Measurements from ENCODE around the gene ADGRB3. TPM values are rescaled to one million over a fixed set of nuclear protein-coding genes. Genes with fewer than 3 reads are reported as not detected.

Gene ADGRB3
- polyA plus RNA-seq, 2 of the 4 experiments (the other 2 are of a cell fraction) = not detected

GRCh38 chr6:69279805-69280204 lies 644.7 kb downstream of the ADGRB3 start:
- Histone ChIP-seq H3K9me3 (no peaks in the 10 kb centered on the region), H3K4me1 (no peaks in the 10 kb centered on the region), H3K4me3 (no peak overlapping the region), H3K27ac (no peak overlapping the region), H3K4me2 (no peak overlapping the region)
- ChIA-PET CTCF (no interaction called here), POLR2A (no interaction called here)
- FAIRE-seq (no peak), ATAC-seq (no peak), DNase-seq (ENCODE audit: low read depth in 1 of 2, low spot score in 1 of 2) (no peak)
- TF ChIP-seq MYC (IDR thresholded peaks at IDR 0.05; ENCODE audit: borderline replicate concordance, low read length) (no peak), NR3C1 (IDR thresholded peaks at IDR 0.05) (no peak), ATOH8 (CRISPR knock-in tag; IDR thresholded peaks at IDR 0.05; ENCODE audit: low read depth) (no peak), ESRRA (IDR thresholded peaks at IDR 0.05; ENCODE audit: borderline replicate concordance, low read length) (no peak), FOSB (CRISPR knock-in tag; IDR thresholded peaks at IDR 0.05) (no peak), MAFK (IDR thresholded peaks at IDR 0.05; ENCODE audit: partially characterized antibody) (no peak), HEYL (CRISPR knock-in tag; IDR thresholded peaks at IDR 0.05) (no peak), HOXB13 (CRISPR knock-in tag; IDR thresholded peaks at IDR 0.05; ENCODE audit: low read depth) (no peak), HOXA7 (CRISPR knock-in tag; IDR thresholded peaks at IDR 0.05) (no peak), JUN (IDR thresholded peaks at IDR 0.05) (no peak), JUNB (IDR thresholded peaks at IDR 0.05) (no peak), RAD21 (conservative IDR thresholded peaks at IDR 0.05 in 1 of 2, IDR thresholded peaks at IDR 0.05 in 1 of 2) (no peak), TP53 (CRISPR knock-in tag; IDR thresholded peaks at IDR 0.05) (no peak), CHD2 (IDR thresholded peaks at IDR 0.05; ENCODE audit: low read length, partially characterized antibody) (no peak), EP300 (IDR thresholded peaks at IDR 0.05) (no peak), EHMT2 (IDR thresholded peaks at IDR 0.05; ENCODE audit: low read depth) (no peak), NFE2L2 (conservative IDR thresholded peaks at IDR 0.05; ENCODE audit: low read length) (no peak)
- TF ChIP-seq, protein P1, sequence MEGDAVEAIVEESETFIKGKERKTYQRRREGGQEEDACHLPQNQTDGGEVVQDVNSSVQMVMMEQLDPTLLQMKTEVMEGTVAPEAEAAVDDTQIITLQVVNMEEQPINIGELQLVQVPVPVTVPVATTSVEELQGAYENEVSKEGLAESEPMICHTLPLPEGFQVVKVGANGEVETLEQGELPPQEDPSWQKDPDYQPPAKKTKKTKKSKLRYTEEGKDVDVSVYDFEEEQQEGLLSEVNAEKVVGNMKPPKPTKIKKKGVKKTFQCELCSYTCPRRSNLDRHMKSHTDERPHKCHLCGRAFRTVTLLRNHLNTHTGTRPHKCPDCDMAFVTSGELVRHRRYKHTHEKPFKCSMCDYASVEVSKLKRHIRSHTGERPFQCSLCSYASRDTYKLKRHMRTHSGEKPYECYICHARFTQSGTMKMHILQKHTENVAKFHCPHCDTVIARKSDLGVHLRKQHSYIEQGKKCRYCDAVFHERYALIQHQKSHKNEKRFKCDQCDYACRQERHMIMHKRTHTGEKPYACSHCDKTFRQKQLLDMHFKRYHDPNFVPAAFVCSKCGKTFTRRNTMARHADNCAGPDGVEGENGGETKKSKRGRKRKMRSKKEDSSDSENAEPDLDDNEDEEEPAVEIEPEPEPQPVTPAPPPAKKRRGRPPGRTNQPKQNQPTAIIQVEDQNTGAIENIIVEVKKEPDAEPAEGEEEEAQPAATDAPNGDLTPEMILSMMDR (IDR thresholded peaks at IDR 0.05) = no peak
- 83% methylated on average over 4 of the region's 4 CpGs for WGBS (ENCODE audit: missing lambda C conversion rate)

GRCh38 chr6:69280858-69281257 lies 645.8 kb downstream of the ADGRB3 start:
- no peaks in the 10 kb centered on the region for H3K9me3 ChIP-seq
- no peak for TF ChIP-seq MAZ (IDR thresholded peaks at IDR 0.05; ENCODE audit: borderline replicate concordance, low read depth, low read length)
- TF ChIP-seq RFX5 (IDR thresholded peaks at IDR 0.05) = no peak
- no peak for TF ChIP-seq HOXA7 (CRISPR knock-in tag; IDR thresholded peaks at IDR 0.05)
- TF ChIP-seq TP53 (CRISPR knock-in tag; IDR thresholded peaks at IDR 0.05) = no peak
- no peak for TF ChIP-seq MAFK (IDR thresholded peaks at IDR 0.05; ENCODE audit: partially characterized antibody)
- TF ChIP-seq RNF2 (IDR thresholded peaks at IDR 0.05; ENCODE audit: borderline replicate concordance, low read depth) = no peak
- no peak for TF ChIP-seq CHD2 (IDR thresholded peaks at IDR 0.05; ENCODE audit: low read length, partially characterized antibody)
- TF ChIP-seq, protein P2, sequence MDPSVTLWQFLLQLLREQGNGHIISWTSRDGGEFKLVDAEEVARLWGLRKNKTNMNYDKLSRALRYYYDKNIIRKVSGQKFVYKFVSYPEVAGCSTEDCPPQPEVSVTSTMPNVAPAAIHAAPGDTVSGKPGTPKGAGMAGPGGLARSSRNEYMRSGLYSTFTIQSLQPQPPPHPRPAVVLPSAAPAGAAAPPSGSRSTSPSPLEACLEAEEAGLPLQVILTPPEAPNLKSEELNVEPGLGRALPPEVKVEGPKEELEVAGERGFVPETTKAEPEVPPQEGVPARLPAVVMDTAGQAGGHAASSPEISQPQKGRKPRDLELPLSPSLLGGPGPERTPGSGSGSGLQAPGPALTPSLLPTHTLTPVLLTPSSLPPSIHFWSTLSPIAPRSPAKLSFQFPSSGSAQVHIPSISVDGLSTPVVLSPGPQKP (IDR thresholded peaks at IDR 0.05; ENCODE audit: low read depth, low read length) = no peak
- no peak for TF ChIP-seq CBX8 (IDR thresholded peaks at IDR 0.05)
- TF ChIP-seq NR3C1 (IDR thresholded peaks at IDR 0.05) = no peak
- TF ChIP-seq ZSCAN20 (CRISPR knock-in tag; IDR thresholded peaks at IDR 0.05) = no peak
- no peak for TF ChIP-seq MYC (IDR thresholded peaks at IDR 0.05; ENCODE audit: borderline replicate concordance, low read length)
- TF ChIP-seq SREBF2 (IDR thresholded peaks at IDR 0.05) = no peak
- TF ChIP-seq ZC3H11A (IDR thresholded peaks at IDR 0.05) = no peak
- no peak for TF ChIP-seq HOXB5 (CRISPR knock-in tag; IDR thresholded peaks at IDR 0.05)
- no peak for TF ChIP-seq NFE2L2 (conservative IDR thresholded peaks at IDR 0.05; ENCODE audit: low read length)
- TF ChIP-seq JUNB (IDR thresholded peaks at IDR 0.05) = no peak
- ATAC-seq (no peak), FAIRE-seq (no peak), DNase-seq (ENCODE audit: low read depth in 1 of 2, low spot score in 1 of 2) (no peak)
- H3K4me1 ChIP-seq = no peaks in the 10 kb centered on the region
- POLR2A ChIA-PET = no interaction called here
- 18% methylated on average over 1 of the region's 1 CpG for WGBS (ENCODE audit: missing lambda C conversion rate)
- H3K4me2 ChIP-seq = no peak overlapping the region
- CTCF ChIA-PET = no interaction called here
- no peak overlapping the region for H3K4me3 ChIP-seq
- H3K27ac ChIP-seq = no peak overlapping the region

Data from A549 (cell line).